Colonic mucosa (tissue), 4 donors: ENCODE measurements around the gene SMARCB1. TPM values are rescaled to one million over a fixed set of nuclear protein-coding genes. Genes with fewer than 3 reads are reported as not detected.

Experiments
- DNase-seq: peaks from one replicate; pipeline ENCODE4 v3.0.0-alpha.2; 2020
- H3K27ac ChIP-seq: fragments of 200-600 bp; one replicate; pipeline ENCODE4 v1.8.0; 2021
- H3K27me3 ChIP-seq: fragments of 200-600 bp; one replicate; pipeline ENCODE4 v1.8.0; 2021
- H3K36me3 ChIP-seq: fragments of 200-600 bp; one replicate; pipeline ENCODE4 v1.8.0; 2021
- H3K4me1 ChIP-seq: fragments of 200-600 bp; one replicate; pipeline ENCODE4 v1.8.0; 2021; ENCODE audit warnings: mild to moderate bottlenecking
- H3K4me3 ChIP-seq: fragments of 200-600 bp; one replicate; pipeline ENCODE4 v1.8.0; 2021
- H3K9ac ChIP-seq, 2 donors: one replicate each; pipeline ENCODE4 v1.7.0; 2013; ENCODE audit warnings: control low read depth in 2 of 2, low read depth in 2 of 2, low read length in 2 of 2
- H3K9me3 ChIP-seq: fragments of 200-600 bp; one replicate; pipeline ENCODE4 v1.8.0; 2021
- intact Hi-C: fragments of 100-400 bp; cut with DNase I; formaldehyde crosslinking; loops from one replicate; pipeline ENCODE4 v1.14.1; 2022
- total RNA-seq, 2 donors: library from RNA; stranded (reverse); fragmentation: NEBNext Ultra II Directional in 1 of 2; extraction: Animal tissue kit (Norgen Biotek cat#: 25700) in 1 of 2; gene quantifications; one replicate each; pipeline ENCODE4 v1.2.1, GENCODE V29; 2021
- TF ChIP-seq, protein P1 (sequence below): fragments of 200-600 bp; IDR thresholded peaks from one replicate; pipeline ENCODE4 v1.8.0; 2022; ENCODE audit warnings: antibody characterized with exemption, mild to moderate bottlenecking
- donor health status: healthy.
- donor health status: DM: no; HTN: no; CAD: no.
- donor health status: DM: no; HTN: no; CAD: no.

Gene SMARCB1
- total RNA-seq, 2 donors from 2014 or later = 77.8 to 96.0 TPM

DNA sequence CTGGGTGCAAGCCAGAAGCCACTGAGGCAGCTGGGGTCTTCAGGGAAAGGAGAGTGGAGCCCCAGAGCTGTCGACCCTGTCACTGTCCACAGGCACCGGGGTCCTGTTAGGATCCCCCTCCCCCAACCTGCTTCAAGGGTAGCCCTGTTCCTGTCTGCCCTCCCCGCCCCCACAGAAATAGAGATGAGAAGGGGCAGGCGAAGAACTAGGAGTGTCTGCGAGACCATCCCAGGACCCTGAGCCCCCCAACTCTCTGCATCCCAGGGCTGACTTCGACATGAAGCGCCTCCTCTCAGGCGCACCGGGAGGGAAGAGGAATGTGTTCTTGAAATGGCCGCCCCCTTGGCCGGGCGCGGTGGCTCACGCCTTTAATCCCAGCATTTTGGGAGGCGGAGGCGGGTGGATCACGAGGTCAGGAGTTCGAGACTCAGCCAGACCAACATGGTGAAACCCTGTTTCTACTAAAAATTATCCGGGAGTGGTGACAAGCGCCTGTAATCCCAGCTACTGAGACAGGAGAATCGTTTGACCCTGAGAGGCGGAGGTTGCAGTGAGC lies 35.2 kb upstream of the SMARCB1 start:
- TF ChIP-seq, protein P1, sequence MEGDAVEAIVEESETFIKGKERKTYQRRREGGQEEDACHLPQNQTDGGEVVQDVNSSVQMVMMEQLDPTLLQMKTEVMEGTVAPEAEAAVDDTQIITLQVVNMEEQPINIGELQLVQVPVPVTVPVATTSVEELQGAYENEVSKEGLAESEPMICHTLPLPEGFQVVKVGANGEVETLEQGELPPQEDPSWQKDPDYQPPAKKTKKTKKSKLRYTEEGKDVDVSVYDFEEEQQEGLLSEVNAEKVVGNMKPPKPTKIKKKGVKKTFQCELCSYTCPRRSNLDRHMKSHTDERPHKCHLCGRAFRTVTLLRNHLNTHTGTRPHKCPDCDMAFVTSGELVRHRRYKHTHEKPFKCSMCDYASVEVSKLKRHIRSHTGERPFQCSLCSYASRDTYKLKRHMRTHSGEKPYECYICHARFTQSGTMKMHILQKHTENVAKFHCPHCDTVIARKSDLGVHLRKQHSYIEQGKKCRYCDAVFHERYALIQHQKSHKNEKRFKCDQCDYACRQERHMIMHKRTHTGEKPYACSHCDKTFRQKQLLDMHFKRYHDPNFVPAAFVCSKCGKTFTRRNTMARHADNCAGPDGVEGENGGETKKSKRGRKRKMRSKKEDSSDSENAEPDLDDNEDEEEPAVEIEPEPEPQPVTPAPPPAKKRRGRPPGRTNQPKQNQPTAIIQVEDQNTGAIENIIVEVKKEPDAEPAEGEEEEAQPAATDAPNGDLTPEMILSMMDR = no peak
- H3K27ac ChIP-seq = peak overlapping the region; percentile 92
- H3K9ac ChIP-seq = peak overlapping the region; percentile 86 to 87
- no peaks in the 10 kb centered on the region for H3K9me3 ChIP-seq
- peak overlapping the region; percentile 44 for H3K4me3 ChIP-seq
- intact Hi-C loops = no loop called here
- DNase-seq = peak; percentile 59
- H3K4me1 ChIP-seq = no peaks in the 10 kb centered on the region
- no peaks in the 10 kb centered on the region for H3K27me3 ChIP-seq
- H3K36me3 ChIP-seq = no peaks in the 10 kb centered on the region

DNA sequence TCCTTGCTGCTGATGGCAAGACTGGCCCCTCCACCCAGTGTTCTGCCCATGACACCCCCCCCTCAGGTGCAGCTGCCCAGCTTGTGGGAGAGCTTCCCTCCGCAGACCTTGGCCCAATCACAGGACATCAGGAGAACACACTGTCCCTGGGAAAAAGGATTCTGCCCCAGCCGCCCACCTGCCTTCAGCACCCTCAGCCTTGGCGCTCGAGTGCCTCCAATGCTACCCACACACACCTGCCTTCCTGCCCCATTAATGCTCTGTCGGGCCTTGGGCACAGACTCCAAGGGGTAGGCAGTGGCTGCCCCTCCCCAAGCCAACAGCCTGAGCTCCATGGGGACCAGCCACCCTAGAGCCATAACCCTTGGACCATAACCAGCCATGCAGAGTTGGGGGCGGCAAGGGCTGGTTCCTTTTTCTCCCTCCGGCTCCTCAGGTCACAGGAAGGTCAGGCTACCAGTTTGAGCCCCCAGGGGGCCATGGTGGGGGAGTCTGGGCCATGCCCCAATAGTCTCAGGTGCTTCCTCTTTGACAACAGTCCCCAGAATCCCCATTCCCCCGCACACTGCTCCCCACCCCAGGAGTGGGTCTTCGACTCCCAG lies 34.6 kb upstream of the SMARCB1 start:
- no peaks in the 10 kb centered on the region for H3K4me1 ChIP-seq
- TF ChIP-seq, protein P1 = no peak
- no peaks in the 10 kb centered on the region for H3K27me3 ChIP-seq
- H3K36me3 ChIP-seq = no peaks in the 10 kb centered on the region
- no peaks in the 10 kb centered on the region for H3K9me3 ChIP-seq
- no peak overlapping the region for H3K9ac ChIP-seq
- intact Hi-C loops = no loop called here
- H3K4me3 ChIP-seq = no peak overlapping the region
- no peak for DNase-seq
- H3K27ac ChIP-seq = no peak overlapping the region

DNA sequence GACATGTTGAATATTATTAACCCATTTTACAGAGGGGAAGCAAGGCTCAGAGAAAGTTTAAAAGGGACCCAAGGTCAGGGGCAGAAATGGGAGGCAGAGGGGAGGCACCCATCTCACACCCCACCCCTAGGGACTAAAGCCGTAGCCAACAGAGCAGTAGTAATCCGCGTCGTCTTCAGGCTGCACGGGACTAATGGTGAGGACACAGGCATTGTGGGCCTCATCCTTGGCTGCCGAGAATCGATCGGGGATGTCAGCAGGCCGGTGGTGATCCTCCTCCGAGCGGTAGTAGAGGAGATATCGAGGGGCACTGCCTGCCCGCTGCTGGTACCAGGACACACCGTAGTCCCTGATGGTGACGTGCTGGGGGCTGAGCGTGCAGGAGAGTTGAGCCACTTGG lies 34.0 kb upstream of the SMARCB1 start:
- no peak overlapping the region for H3K4me3 ChIP-seq
- H3K27me3 ChIP-seq = no peaks in the 10 kb centered on the region
- TF ChIP-seq, protein P1 = no peak
- DNase-seq = no peak
- H3K36me3 ChIP-seq = no peaks in the 10 kb centered on the region
- H3K9ac ChIP-seq = no peak overlapping the region
- no peak overlapping the region for H3K27ac ChIP-seq
- intact Hi-C loops = no loop called here
- H3K4me1 ChIP-seq = no peaks in the 10 kb centered on the region
- no peaks in the 10 kb centered on the region for H3K9me3 ChIP-seq

DNA sequence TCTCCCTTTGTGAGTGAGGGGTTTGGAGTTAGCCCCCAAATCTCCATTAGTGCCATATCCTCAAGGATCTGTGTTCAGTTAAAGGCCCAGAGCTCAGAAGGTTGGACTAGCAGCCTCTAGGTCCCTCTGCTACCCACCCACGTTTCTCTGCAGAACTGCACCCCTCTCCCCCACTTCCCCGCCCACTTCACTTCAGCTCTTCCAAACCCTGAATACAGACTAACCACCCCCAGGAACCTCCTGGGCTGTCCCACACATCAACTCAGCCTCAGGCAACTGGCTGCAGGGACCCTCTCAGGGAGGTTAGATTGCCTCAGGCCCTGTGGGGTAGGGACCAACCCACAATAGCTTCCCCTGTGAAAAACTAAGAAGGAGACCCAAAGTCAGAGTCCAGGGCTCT lies 33.4 kb upstream of the SMARCB1 start:
- intact Hi-C loops = no loop called here
- no peak for DNase-seq
- H3K36me3 ChIP-seq = no peaks in the 10 kb centered on the region
- H3K27ac ChIP-seq = no peak overlapping the region
- no peak overlapping the region for H3K4me3 ChIP-seq
- H3K9ac ChIP-seq = no peak overlapping the region
- no peaks in the 10 kb centered on the region for H3K9me3 ChIP-seq
- H3K27me3 ChIP-seq = no peaks in the 10 kb centered on the region
- TF ChIP-seq, protein P1 = no peak
- H3K4me1 ChIP-seq = no peaks in the 10 kb centered on the region

DNA sequence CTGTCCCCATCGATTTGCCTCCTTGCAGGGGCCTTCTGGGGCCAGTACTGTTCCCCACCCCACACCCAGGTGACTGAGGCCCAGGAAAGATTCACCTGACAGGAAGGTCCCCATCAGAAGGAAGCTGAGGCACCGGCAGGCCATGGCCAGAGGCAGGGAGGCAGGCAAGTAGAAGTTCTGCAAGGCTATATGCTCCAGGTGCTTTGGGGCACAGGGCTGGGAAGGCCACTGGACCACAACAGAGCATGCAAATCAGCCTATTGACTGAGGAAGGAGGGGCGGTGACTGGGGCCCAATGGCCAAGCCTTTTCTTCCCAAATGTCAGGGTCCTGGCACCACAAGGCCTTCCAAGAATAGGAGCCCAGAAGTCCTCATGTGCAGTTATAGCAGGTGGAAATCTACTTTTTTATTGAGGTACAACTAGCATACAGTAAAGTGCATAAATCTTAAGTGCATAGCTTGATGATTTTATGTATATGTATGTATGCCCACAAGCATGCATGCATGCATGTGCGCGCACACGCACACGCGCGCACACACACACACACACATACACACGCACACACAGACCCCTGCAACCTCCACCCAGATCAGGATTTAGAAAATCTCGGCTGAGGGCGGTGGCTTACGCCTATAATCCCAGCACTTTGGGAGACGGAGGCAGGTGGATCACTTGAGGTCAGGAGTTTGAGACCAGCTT lies 32.4 kb upstream of the SMARCB1 start, which contains the start of gene VPREB3:
Gene VPREB3 (minus strand): TSS at position 206 of the 700 bp plus-strand sequence. CDS start 62 bp downstream, at position 144.
- intact Hi-C loops = no loop called here
- DNase-seq = no peak

More for the DNA sequence above, 32.4 kb upstream of the SMARCB1 start, which contains the start of gene VPREB3:
- no peak within 1 kb of the TSS for H3K9ac ChIP-seq
- no peaks in the 10 kb centered on the region for H3K27me3 ChIP-seq
- no peak within 1 kb of the TSS for H3K27ac ChIP-seq
- no peak within 1 kb of the TSS for H3K4me3 ChIP-seq
- TF ChIP-seq, protein P1 = no peak
- no peaks in the 10 kb centered on the region for H3K9me3 ChIP-seq
- H3K4me1 ChIP-seq = no peaks in the 10 kb centered on the region
- H3K36me3 ChIP-seq = no peaks in the 10 kb centered on the region
